DMS 273 treated with DMSO at 0.1 percent for 48 hours (cell line): ENCODE measurements around the gene PRMT9.

Source experiments
- DNase-seq: peaks from one replicate; lab custom pipeline; 2025; lab: John Stamatoyannopoulos, UW

PRMT9 gene

DNA sequence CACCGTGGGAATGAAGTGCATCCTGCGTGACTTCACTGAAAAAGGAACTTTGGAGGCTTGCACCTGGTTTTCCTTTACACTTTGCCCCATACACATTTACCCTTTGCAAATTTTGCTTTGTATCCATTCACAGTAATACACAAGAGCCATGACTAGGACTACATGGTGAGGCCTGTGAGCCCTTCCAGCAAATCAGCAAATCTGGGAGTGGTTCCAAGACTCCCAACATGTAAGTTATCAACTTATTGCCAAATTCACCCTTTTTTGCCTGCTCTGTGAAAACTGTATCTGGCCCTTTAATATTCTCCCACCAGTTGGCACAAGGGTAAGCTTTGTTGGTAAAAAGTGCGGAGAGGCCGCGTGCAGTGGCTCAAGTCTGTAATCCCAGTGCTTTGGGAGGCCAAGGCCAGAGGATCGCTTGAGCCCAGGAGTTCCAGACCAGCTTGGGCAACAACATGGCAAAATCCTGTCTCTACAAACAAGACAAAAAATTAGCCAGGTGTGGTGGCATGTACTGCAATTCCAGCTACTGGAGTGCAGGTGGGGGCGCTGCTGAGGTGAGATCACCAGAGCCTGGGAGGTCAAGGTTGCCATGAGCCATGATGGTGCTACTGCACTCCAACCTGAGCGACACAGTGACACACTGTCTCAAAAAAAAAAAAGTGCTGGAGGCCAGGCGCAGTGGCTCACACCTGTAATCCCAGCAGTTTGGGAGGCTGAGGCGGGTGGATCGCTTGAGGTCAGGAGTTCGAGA, 5.0 kb downstream of the PRMT9 start:
- DNase-seq: no peak

DNA sequence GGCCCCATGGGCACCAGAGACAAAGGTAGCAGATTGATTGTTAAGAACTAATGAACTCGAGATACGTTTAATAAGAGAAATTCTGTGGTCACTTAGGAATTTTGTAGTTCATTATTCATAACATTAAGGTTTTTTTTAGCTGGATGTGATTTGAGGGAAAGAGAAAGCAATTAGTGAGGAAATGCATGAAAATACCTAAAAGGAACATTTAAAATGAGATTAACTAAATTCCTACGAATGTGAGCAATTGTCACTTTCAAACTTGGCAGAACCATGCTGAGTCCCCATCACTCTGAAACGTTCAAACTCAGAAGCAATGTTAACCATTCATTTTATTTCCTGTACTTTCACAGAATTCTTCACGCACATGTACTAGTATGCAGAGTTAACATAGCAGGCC, 5.9 kb downstream of the PRMT9 start:
- no peak for DNase-seq

- no peak for DNase-seq
Measured at GRCh38 chr4:147674496-147674895, 9.5 kb downstream of the PRMT9 start.

GRCh38 chr4:147674073-147674472, 9.9 kb downstream of the PRMT9 start:
- DNase-seq: no peak

GRCh38 chr4:147658501-147658900, 25.5 kb downstream of the PRMT9 start:
- no peak for DNase-seq

- DNase-seq: no peak
Measured at GRCh38 chr4:147655639-147656038, 28.3 kb downstream of the PRMT9 start.

DNA sequence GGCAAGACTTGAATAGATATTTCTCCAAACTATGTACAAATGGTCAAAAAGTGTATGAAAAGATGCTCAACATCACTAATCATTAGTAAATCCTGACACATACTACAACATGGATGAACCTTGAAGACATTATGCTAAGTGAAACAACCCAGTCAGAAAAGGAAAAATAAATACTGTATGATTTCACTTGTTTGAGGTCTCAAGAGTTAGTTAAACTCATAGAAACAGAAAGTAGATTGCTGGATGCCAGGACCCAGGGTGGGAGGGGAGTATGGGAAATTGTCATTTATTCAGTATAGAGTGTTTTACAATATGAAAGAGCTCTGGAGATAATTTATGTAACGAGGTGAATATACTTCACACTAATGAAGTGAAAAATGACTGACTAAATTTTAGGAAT, 32.4 kb downstream of the PRMT9 start:
- no peak for DNase-seq

- no peak for DNase-seq
Measured at GRCh38 chr4:147648656-147649055, 35.3 kb downstream of the PRMT9 start.

DNA sequence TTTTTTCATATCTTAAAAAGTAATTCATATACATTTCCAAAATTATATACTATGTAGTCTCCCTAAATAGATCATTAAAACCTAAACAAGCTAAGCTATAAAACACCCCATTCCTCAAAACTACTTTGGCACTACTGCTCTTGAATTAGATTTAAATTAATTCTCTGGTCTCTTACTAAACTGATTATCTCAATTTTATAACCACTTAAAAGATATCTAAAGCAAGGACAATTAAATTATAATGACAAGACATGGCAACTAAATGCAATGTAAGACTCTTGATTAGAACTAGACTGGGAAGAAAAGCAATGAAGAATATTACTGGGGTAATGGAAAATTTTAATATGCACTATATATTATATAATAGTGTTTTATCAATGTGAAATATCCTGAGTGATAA, 38.9 kb downstream of the PRMT9 start:
- no peak for DNase-seq

DNA sequence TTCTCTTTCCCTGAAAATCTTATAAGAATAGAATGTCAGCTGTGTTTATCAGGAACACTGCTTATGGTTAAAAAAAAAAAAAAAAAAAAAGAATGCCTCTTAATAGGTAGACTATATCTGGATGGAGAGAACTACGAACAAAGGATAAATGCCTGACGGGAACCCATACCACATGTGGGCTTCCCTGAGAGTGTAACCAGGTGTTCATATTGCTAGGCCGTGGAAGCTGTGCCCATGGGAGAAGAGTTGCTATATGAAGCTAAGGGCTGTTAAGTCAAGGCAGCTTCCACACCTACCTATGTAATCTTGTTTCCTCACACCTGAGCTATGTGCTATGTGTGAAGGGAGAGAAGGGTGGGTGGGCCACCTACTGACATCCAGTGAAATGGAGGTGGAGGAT, 39.5 kb downstream of the PRMT9 start:
- no peak for DNase-seq

- DNase-seq: no peak
Measured at GRCh38 chr4:147643616-147644015, 40.3 kb downstream of the PRMT9 start.

DNA sequence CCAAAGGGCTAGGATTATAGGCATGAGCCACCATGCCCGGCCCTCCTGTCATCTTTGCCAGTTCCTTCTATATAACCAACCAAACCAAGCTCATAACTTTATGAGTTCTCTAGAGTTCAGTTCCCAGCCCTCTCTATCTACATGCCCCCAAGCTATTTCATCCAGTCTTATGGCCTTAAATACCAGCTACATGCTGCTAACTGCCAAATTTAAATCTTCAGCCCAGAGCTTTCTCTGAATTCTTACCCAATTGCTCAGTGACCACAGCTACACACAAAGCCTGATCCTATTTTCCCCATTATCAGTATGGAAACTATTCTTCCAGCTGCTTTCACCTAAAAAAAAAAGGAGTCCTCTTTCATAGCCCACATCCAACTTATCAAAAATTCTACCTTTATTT, 43.6 kb downstream of the PRMT9 start:
- DNase-seq: no peak

- DNase-seq: no peak
Measured at GRCh38 chr4:147639388-147639787, 44.6 kb downstream of the PRMT9 start.

GRCh38 chr4:147638942-147639341, 45.0 kb downstream of the PRMT9 start:
- DNase-seq: no peak

- DNase-seq: no peak
Measured at GRCh38 chr4:147638365-147638764, 45.6 kb downstream of the PRMT9 start.

DNA sequence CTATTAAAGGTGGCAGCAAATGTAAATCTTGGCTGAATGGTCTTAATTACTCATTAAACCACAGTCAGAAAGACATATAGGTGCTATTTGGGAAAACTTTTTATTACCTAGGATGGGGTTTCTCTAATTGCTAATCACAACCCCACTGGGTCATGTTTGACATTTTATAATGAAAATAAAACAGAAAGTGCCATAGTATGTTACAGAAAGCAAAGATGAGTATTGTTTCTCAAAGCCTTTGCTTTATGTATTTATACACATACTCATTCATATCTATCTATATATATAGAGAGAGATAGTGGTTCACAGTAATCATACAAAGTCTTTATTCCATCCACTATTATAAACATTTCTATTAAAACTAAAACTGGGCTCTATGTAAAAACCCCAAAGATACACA, 48.6 kb downstream of the PRMT9 start:
- no peak for DNase-seq

GRCh38 chr4:147633643-147634042, 50.3 kb downstream of the PRMT9 start:
- DNase-seq: no peak

DNA sequence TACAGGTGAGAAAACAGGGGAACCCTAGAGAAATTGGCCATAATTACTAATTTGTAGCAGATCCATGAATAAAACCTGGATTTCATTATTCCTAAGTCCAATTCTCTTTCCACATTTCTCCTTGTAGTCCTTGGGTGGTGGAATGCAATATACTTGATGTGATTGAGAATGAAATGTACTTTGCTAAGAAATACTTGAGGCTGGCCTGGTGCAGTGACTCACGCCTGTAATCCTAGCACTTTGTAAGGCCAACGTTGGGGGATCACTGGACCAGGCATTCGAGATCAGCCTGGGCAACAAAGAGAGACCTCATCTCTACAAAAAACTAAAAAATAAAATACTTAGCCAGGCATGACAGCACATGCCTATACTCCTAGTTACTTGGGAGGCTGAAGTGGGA, 50.9 kb downstream of the PRMT9 start:
- DNase-seq: no peak

DNA sequence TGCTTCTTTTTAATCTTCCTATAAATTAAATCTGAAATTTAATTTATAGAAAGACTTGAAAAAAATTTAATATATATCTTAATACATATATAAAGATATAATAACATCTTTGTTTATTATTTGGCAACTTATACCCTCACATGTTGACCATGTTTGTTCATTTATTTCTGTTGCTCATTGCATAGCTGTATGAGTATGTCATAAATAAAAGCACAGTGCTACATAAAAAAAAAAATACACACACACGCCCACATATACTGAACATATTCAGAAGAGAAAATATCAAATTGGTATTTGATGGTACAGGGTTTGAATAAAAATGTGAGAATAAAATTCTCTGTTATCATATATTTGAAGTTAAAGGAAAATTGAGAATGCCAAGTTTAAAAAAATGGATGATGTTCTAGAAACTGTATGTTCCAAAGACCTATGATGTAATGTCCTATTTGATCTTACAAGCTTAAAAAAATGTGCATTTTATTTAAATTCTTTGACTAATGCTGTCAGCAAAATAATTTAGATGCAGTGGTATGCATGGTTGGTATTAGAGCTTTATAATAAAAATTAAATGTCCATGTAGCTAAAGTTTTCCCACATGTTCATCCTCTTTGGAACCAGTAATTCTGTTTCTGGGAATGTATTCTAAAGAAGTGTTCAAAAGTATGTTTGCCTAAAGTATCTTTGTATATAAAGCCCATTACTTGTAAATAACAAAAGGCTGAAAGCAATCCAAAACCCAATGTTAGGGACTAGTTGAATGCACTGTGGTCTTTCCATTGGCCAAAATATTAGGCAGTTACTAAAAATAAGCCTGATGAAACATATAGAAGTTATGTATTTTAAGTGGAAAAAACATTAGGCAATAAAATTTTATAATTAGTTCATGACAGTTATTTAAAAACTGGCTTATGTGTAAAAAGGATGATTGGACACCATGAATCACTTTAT, 53.9 kb downstream of the PRMT9 start:
- no peak for DNase-seq

DNA sequence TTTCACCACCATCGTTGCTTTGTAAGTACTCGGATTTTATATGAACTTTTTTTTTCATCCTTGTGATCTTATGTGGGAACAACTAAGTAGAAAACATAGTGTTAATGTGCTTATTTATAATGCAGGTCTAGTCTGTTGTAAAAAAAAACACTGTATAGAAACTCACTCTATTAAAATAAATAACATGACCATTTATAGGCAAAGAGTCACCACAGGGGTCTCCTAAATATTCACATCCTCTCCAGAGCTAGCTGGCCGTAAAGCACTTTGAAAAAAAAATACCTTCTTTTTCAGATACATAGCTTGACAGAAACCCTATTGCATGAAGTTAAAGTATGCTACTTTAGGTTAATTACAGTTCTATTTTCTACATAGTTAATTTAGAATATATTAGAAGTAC, 55.5 kb downstream of the PRMT9 start:
- DNase-seq: no peak

DNA sequence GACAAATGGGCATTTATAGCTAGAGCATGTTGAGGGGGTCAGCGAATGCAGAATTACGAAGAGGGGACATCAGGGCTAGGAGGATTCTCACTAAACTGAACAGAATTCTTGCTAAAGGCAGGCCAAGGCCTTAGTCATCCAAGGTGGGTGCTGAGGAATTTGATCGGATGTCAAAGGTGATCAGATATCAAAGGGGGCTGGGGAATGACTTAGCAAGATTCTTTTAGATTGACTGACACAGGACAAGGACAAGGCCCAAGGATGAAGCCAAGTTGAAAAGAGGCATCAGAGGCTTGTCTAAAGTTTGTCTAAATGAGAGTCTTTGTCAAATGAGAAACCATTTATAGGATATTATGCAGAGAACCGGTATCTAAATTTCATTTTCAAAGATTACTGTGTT, 57.1 kb downstream of the PRMT9 start:
- no peak for DNase-seq

- no peak for DNase-seq
Measured at GRCh38 chr4:147625733-147626132, 58.2 kb downstream of the PRMT9 start.

DNA sequence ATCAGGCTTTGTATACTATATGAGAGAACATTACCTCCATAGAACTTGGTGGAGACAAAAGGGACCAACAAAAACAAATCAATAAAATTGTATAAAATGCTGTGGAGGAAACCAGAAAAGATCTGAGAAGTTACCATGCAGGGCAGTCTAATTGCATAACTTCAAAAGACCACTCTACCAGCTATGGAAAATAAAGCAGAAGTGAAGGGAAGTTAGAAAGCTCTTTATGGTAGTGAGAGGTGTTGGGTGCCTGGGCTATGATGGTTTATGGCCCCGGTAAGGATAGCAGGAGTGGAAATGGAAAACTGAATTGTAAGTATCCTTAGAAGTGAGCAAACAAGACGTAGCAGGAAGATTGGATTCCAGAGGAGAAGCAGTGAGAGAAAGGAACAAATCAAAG, 63.6 kb downstream of the PRMT9 start:
- no peak for DNase-seq
